GOT3 (cell line): ENCODE results near the gene TNP1.

Experiments
- DNase-seq: peaks from one replicate; lab custom pipeline; 2025; ENCODE audit warnings: mixed read lengths; lab: John Stamatoyannopoulos, UW

The TNP1 gene

GRCh38 chr2:216839688-216840087, 20.2 kb downstream of the TNP1 start:
- no peak for DNase-seq

- DNase-seq = no peak
These were observed 21.7 kb downstream of the TNP1 start for GRCh38 chr2:216838151-216838550.

DNA sequence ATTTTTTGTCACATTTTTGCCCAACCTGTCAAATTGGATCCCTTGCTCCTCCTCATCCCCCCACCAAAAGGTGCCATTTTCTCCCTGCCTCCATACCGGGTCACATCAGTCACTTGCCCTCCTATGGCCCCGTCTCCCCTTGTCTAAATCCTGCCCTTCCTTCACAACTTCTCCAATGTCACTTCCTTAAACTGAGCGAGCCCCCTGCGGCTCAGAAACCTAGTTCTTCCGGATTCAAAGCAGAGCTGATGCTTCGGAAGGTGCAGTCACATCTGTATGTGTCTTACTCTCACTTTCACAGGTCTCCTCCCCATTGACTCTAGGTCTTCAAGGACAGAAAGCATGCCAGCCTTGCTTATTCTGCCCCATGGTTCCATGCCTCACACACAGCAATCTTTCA, 22.1 kb downstream of the TNP1 start:
- no peak for DNase-seq

DNA sequence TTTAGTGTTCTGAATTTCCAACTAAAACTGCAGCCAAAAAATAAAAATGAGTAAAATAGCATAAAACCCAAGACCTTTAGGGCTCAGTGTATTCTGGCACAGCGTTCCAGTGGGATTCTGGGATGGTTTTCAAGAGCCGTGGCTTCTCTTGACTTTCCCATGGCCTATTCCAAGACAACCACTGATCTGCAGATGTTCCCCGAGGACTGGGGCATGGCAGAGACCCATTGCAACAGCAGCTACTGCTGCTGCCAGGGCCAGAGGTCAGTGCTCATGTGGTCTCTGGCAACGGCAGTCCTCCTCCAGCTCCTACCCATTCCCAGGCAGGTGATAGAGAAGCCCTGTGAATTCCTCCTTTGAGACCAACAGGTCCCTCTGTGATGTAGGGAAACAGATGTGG, 26.8 kb downstream of the TNP1 start:
- no peak for DNase-seq

- DNase-seq = no peak
These were observed 29.5 kb downstream of the TNP1 start for GRCh38 chr2:216830346-216830745.

DNA sequence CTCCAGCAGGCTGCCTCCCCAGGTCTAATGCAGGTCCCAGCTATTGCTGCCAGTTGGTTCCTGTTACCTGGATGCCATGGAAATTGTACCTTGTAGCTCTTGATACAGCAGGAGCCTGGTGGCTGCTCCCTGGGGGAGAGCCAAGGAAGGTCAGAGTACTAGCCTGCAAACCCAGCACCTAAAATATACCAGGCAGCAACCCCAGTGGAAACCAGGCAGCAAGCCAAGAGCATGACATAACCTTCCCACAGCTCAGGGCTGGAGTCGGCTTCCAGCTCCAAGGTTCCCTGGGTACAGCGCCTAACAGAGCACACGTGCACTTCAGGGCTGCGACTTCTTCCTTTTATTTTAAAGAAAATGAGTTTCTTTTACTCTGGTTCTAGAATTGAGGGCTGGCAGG, 30.3 kb downstream of the TNP1 start:
- no peak for DNase-seq

GRCh38 chr2:216827073-216827720, 32.7 kb downstream of the TNP1 start:
- no peak for DNase-seq

DNA sequence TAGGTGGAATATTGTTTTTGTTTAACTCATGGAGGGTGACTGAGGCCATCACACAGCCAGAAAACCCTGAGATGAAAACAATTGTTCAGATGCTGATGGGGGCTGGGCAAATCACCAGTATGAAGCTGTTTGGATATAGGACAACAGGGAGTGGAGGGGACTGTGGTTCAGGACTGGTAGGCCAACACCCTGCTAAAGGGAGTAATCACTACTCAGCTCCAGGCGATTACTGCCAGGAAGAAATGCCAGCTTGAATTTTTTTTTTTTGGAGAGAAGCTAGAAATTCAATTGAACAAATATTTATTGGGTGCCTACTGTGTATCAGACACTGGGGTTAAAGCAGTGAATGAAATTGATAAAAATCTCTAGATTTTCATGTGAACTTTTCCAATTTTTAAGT, 37.4 kb downstream of the TNP1 start:
- DNase-seq = no peak

GRCh38 chr2:216820709-216821108, 39.2 kb downstream of the TNP1 start:
- no peak for DNase-seq

- DNase-seq = no peak
These were observed 40.1 kb downstream of the TNP1 start for GRCh38 chr2:216819766-216820165.

DNA sequence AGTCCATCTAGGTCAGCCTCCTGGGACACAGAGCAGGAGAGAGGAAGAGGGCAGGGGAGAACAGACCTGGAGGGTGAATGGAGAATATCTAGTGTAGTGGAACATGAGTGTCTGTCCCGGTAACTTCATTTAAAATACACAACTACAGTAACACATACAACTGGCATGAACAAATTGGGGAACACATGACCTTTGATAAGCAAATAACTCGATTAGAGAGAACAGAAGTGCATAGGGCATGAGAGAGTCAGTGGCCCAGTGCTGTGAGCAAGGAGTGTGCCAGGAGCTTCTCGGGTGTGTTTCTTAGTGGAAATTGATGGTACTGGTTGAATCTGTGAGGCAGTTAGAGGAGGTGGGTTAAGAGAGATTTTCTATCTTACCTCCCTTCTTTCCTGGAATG, 40.8 kb downstream of the TNP1 start:
- DNase-seq = no peak

GRCh38 chr2:216810399-216811160, 49.3 kb downstream of the TNP1 start:
- DNase-seq = no peak
